GM12873 (cell line): ENCODE results near the gene FMNL2.

ENCODE experiments used
- TF ChIP-seq, protein P1 (sequence below): IDR thresholded peaks from 2 replicates; pipeline ENCODE4 v1.5.1; 2012; ENCODE audit warnings: low read depth, mild to moderate bottlenecking, moderate library complexity, low read length, control low read depth; ENCODE audit not compliant: insufficient read depth; ENCODE audit errors: missing control alignments

Gene FMNL2

DNA sequence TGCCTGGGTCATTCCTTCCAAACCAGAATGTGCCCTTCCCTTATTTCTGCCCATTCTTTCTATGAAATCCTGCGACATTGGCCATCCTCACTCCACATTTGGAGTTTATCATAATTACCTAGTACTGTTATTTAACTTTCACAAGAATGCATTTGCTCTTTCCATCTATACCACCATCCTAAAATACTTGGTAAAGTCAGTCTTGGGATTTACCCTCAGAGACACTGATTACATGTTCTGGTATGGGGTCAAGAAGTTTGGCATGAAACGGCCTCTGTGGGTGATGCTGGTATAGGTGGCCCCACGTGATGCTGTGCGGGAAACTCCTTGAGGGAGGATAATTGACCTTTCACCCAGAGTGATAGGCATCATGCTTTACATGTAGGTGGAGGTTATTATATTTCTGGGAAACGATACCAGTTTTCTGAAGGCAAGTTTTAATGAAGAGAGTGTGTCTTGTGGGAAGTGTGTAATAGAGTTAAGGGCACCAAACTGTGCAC lies 123.5 kb downstream of the FMNL2 start:
- TF ChIP-seq, protein P1, sequence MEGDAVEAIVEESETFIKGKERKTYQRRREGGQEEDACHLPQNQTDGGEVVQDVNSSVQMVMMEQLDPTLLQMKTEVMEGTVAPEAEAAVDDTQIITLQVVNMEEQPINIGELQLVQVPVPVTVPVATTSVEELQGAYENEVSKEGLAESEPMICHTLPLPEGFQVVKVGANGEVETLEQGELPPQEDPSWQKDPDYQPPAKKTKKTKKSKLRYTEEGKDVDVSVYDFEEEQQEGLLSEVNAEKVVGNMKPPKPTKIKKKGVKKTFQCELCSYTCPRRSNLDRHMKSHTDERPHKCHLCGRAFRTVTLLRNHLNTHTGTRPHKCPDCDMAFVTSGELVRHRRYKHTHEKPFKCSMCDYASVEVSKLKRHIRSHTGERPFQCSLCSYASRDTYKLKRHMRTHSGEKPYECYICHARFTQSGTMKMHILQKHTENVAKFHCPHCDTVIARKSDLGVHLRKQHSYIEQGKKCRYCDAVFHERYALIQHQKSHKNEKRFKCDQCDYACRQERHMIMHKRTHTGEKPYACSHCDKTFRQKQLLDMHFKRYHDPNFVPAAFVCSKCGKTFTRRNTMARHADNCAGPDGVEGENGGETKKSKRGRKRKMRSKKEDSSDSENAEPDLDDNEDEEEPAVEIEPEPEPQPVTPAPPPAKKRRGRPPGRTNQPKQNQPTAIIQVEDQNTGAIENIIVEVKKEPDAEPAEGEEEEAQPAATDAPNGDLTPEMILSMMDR = no peak

DNA sequence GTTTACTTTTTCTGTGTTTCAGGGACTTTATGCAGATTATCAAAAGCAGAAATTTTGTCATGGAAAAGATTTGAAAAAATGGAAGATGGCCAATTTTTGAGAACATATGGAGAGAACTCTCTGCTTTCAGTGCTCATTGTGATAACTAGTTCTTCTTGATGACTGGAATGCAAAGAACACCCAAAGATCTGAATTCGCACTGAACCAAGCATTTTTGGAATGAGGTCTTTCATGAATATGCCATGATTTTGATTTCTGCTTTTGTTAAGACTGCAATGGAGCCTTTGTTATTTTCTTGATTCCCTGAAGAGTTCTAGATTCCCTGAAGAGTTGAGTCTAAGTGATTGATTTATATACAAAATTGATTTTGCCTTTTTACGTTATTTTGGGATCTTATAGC lies 124.1 kb downstream of the FMNL2 start:
- TF ChIP-seq, protein P1 = no peak

DNA sequence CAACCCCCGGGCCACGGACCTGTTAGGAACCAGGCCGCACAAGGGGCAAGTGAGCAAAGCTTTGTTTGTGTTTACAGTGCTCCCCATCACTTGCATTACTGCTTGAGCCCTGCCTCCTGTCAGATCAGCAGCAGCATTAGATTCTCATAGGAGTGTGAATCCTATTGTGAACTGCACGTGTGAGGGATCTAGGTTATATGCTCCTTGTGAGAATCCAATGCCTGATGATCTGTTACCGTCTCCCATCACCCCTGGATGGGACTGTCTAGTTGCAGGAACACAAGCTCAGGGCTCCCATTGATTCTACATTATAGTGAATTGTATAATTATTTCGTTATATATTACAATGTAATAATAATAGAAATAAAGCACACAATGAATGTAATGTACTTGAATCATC lies 125.6 kb downstream of the FMNL2 start:
- TF ChIP-seq, protein P1 = no peak

DNA sequence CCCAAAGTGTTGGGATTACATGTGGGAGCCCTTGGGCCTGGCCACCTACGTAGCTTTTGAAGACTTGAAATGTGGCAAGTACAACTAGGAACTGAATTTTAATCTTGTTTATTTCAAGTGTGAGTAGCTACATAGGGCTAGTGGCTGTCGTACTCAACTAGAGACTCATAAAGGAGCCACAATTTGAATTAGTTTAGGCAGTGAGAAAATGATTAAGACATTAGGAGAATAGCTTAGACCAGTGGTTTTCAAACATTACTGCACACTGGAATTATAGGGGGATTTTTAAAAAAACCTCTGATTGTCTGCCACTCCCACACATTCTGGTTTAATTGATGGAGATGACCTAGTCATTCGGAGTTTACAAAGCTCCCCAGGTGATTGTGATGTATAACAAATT lies 127.1 kb downstream of the FMNL2 start:
- TF ChIP-seq, protein P1 = no peak

DNA sequence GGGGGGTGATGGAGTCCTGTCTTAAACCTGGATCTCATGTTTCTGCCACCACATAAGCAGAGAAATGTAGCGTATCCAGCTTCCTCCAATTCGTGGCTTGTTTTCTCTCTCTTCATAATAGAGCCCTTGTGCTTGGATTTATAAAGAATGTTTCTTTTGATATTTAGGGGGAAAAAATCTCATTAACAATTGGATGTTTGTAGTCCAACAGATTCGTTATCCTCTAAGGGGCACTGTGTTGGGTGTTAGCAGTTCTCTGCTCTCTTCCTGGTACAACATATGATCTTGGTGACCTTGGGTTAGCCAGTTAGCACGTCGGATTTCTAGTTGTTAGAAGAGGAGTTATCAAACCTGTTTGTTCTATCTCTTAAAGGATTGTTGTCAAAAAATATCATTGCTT lies 127.8 kb downstream of the FMNL2 start:
- TF ChIP-seq, protein P1 = no peak

DNA sequence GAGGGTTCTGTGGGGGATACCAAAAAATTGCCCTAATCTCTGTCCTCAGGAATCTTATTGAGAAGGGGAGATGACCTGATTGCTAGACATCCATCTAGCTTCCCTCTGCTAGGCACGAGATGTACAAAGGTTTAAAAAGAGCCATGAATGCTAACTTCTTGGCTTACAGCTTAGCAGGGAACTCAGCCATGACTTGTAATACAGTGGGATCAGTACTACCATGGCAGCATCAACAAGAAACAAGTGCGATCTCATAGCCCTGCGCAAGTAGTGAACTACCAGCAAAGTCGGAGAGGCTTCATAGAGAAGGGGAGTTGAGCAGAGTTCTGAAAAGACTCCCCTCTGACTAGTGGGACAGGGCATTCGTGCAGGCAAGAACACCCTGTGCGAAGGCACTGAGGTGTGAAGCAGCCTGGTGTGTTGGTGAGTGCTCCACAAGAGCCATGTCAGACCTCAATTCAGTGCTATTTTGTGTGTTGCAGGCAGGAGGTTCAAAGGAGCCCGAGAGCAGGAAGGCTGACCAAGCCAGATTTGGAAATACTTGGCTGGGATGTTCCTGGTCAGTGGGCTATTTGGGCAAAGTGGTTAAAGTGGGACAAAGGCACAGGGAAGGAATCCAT lies 130.0 kb downstream of the FMNL2 start:
- TF ChIP-seq, protein P1 = no peak

DNA sequence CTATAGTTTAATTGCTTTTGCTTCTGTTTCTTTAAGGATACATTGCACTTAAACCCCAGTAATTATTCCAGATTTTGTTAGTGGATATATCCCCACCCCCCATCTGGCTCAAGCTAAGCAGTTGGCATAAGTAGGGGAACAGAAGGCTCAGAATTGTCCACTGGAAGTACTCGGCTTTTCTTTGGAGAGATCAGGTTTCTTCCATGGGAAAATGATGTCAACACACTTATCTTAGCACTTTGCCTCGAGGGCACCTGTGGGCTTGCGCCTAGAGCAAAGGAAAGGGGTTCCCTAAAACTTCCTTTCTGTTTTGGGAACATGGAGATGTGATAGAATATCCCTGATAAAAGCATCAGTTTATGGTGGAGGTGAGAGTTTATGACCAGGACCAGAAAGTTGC lies 130.6 kb downstream of the FMNL2 start:
- TF ChIP-seq, protein P1 = no peak
